HepG2 (cell line): ENCODE measurements around the gene EVC.

Experiments used
- CAMTA2 ChIP-seq: sonication (generic); formaldehyde crosslinking; IDR thresholded peaks from 2 replicates; pipeline ENCODE4 v1.4.0; 2020; ENCODE audit warnings: mild to moderate bottlenecking, missing genetic modification reagents, borderline replicate concordance
- HOXD1 ChIP-seq: sonication (generic); formaldehyde crosslinking; IDR thresholded peaks from 2 replicates; pipeline ENCODE4 v1.5.0; 2020; ENCODE audit warnings: missing genetic modification reagents
- TAF1 ChIP-seq: sonication (generic); formaldehyde crosslinking; IDR thresholded peaks from 2 replicates; pipeline ENCODE4 v1.4.0; 2020; ENCODE audit warnings: missing genetic modification reagents
- ZNF501 ChIP-seq: sonication (generic); formaldehyde crosslinking; IDR thresholded peaks from 2 replicates; pipeline ENCODE4 v1.5.1; 2020; ENCODE audit warnings: mild to moderate bottlenecking, moderate library complexity, missing genetic modification reagents
- TF ChIP-seq, protein P1 (sequence below): sonication (generic); formaldehyde crosslinking; IDR thresholded peaks from 2 replicates; pipeline ENCODE4 v1.5.0; 2020; ENCODE audit warnings: mild to moderate bottlenecking, missing genetic modification reagents, moderate library complexity

DNA sequence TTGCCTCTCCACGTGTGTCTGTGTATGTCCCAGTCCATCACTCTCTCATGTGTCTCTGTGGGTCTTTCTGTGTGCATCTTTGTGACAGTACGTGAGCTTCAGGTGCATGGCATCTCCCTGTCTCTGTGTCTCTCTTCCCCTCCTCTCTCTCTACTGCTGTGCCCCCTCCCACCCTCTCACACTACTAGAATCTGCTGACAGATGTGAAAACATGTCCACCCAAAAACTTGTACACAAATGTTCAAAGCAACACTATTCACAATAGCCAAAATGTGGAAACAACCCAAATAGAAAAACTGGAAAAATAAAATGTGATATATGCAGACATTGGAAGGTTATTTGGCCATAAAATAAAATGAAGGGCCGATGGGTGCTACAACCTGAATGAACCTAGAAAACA, 10.0 kb downstream of the EVC start:
- TF ChIP-seq CAMTA2 (CRISPR knock-in tag) (no peak), TAF1 (CRISPR knock-in tag) (no peak), ZNF501 (CRISPR knock-in tag) (no peak), HOXD1 (CRISPR knock-in tag) (no peak)
- TF ChIP-seq, protein P1, sequence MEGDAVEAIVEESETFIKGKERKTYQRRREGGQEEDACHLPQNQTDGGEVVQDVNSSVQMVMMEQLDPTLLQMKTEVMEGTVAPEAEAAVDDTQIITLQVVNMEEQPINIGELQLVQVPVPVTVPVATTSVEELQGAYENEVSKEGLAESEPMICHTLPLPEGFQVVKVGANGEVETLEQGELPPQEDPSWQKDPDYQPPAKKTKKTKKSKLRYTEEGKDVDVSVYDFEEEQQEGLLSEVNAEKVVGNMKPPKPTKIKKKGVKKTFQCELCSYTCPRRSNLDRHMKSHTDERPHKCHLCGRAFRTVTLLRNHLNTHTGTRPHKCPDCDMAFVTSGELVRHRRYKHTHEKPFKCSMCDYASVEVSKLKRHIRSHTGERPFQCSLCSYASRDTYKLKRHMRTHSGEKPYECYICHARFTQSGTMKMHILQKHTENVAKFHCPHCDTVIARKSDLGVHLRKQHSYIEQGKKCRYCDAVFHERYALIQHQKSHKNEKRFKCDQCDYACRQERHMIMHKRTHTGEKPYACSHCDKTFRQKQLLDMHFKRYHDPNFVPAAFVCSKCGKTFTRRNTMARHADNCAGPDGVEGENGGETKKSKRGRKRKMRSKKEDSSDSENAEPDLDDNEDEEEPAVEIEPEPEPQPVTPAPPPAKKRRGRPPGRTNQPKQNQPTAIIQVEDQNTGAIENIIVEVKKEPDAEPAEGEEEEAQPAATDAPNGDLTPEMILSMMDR (CRISPR knock-in tag): no peak
